ENCODE results near the gene ELOVL5.

Gene ELOVL5

DNA sequence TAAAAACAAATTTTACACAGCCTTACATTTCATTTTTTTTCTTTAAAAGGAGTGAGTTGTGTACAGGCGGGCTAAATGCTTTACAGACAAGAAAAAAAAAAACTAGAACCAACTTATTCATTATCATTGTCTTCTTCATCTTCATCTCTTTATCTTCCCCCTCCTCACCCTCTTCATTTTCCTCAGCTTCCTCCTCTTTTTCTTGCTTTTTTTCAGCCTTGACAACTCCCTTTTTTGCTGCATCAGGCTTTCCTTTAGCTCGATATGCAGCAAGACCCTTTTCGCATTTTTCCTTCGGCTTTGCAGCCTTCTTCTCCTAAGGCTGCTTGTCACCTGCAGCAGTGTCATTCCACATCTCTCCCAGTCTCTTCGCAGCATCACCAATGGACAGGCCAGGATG lies 113.2 kb downstream of the ELOVL5 start:
- H3K9ac ChIP-seq (ENCODE audit: insufficient read length, low read depth), result no peak overlapping the region
- no peaks in the 10 kb centered on the region for H3K9me3 ChIP-seq (ENCODE audit: insufficient read depth, low read length)
- H3K4me3 ChIP-seq (ENCODE audit: insufficient read length, low read depth), result no peak overlapping the region
- no peak for DNase-seq (ENCODE audit: low read depth, low spot score)
- no peaks in the 10 kb centered on the region for H3K36me3 ChIP-seq (ENCODE audit: insufficient read depth, insufficient read length, low read length)
- no peak for TF ChIP-seq ZNF274 (IDR thresholded peaks at IDR 0.05; ENCODE audit: low read depth, low read length)
- no peak for TF ChIP-seq YY1 (IDR thresholded peaks at IDR 0.05; ENCODE audit: insufficient read depth, insufficient read length)
- TF ChIP-seq SUZ12 (IDR thresholded peaks at IDR 0.05; ENCODE audit: extremely low read depth, insufficient read depth, insufficient read length), result no peak
- no peaks in the 10 kb centered on the region for H3K4me1 ChIP-seq (ENCODE audit: insufficient read depth, insufficient read length)
- H3K27me3 ChIP-seq (ENCODE audit: insufficient read depth, insufficient read length), result no peaks in the 10 kb centered on the region

DNA sequence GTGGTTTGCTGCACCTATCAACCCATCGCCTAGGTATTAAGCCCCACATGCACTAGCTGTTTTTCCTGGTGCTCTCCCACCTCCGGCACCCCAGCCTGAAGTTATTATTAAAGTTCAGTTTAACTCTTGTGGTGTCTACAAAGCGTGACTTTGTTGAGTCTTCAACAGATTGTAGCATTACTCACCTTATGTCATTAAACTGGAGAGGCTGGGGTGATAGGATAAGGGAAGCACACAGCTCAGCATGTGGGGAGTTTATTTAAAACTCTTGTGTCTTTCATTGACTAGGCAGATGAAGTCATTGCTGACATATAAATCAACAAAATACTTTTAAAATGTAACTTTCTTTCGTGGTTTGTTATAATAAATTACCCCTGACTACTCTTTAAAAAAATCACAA lies 115.4 kb downstream of the ELOVL5 start:
- no peak overlapping the region for H3K9ac ChIP-seq (ENCODE audit: insufficient read length, low read depth)
- no peaks in the 10 kb centered on the region for H3K36me3 ChIP-seq (ENCODE audit: insufficient read depth, insufficient read length, low read length)
- no peak for DNase-seq (ENCODE audit: low read depth, low spot score)
- no peaks in the 10 kb centered on the region for H3K9me3 ChIP-seq (ENCODE audit: insufficient read depth, low read length)
- H3K4me1 ChIP-seq (ENCODE audit: insufficient read depth, insufficient read length), result no peaks in the 10 kb centered on the region
- no peaks in the 10 kb centered on the region for H3K27me3 ChIP-seq (ENCODE audit: insufficient read depth, insufficient read length)
- no peak overlapping the region for H3K4me3 ChIP-seq (ENCODE audit: insufficient read length, low read depth)
- TF ChIP-seq YY1 (IDR thresholded peaks at IDR 0.05; ENCODE audit: insufficient read depth, insufficient read length) (no peak), SUZ12 (IDR thresholded peaks at IDR 0.05; ENCODE audit: extremely low read depth, insufficient read depth, insufficient read length) (no peak), ZNF274 (IDR thresholded peaks at IDR 0.05; ENCODE audit: low read depth, low read length) (no peak)

DNA sequence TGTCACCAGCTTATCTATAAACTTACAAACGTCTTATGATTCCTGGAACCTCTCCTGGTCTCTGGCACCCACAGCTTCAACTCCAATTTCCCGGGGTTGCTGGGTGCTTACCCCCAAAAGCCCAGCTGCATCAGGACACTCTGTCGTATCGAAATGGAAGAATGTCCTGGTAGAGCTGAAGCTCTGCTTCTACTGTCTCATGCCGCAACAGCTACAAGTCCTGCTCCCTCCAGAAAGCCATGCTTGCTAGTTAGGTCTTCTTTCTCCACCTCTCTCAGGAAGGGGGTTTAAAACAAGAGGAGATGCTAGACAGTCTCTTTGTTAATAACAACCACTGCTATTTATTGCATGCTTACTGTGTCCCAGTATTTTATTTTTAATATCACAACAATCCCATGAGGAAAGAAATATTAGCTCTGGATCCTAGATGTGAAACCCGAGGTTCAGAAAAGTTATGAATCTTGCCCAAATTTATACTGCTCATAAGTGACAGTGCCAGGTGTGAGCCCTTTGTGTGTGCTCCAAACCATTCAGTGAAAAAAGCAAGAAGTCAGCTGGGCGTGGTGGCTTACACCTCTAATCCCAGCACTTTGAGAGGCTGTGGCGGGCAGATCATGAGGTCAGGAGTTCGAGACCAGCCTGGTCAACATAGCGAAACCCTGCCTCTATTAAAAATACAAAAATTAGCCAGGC lies 117.8 kb downstream of the ELOVL5 start:
- H3K27me3 ChIP-seq (ENCODE audit: insufficient read depth, insufficient read length), result no peaks in the 10 kb centered on the region
- DNase-seq (ENCODE audit: low read depth, low spot score), result no peak
- no peaks in the 10 kb centered on the region for H3K4me1 ChIP-seq (ENCODE audit: insufficient read depth, insufficient read length)
- TF ChIP-seq YY1 (IDR thresholded peaks at IDR 0.05; ENCODE audit: insufficient read depth, insufficient read length), result no peak
- TF ChIP-seq ZNF274 (IDR thresholded peaks at IDR 0.05; ENCODE audit: low read depth, low read length), result no peak
- no peak for TF ChIP-seq SUZ12 (IDR thresholded peaks at IDR 0.05; ENCODE audit: extremely low read depth, insufficient read depth, insufficient read length)
- no peaks in the 10 kb centered on the region for H3K36me3 ChIP-seq (ENCODE audit: insufficient read depth, insufficient read length, low read length)
- H3K9ac ChIP-seq (ENCODE audit: insufficient read length, low read depth), result no peak overlapping the region
- no peak overlapping the region for H3K4me3 ChIP-seq (ENCODE audit: insufficient read length, low read depth)
- no peaks in the 10 kb centered on the region for H3K9me3 ChIP-seq (ENCODE audit: insufficient read depth, low read length)

DNA sequence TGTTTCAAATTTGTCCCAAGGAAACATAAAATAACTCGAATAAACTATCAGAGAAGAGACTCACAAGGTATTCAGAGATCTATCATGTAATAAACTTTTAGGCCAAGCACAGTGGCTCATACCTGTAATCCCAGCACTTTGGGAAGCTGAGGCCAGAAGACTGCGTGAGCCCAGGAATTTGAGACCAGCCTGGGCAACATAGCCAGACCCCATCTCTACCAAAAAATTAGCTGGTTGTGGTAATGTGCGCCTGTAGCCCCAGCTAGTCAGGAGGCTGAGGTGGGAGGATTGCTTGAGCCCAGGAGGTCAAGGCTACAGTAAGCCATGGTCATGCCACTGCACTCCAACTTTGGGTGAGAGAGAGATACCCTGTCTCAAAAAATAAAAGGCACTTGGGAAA lies 120.9 kb downstream of the ELOVL5 start:
- no peaks in the 10 kb centered on the region for H3K4me1 ChIP-seq (ENCODE audit: insufficient read depth, insufficient read length)

DNA sequence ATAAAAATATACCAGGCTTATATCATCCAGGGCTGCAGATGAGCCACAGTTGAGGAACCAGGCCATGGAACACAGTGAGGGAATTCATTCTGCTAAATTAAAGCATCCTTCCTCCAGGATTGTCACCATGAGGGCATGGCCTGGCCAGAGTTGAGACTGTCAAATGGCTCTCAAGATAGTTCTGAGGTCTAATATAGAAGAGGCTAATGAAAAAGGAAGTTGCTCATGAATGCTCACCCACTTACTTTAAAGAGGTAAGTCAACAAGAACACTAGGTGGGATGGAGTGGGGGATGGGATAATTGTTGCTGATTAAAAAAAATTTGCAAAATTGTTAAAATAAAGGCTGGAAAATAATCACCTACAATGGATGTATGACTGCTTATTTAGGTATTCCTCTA lies 128.1 kb downstream of the ELOVL5 start:
- Histone ChIP-seq H3K4me3 (ENCODE audit: insufficient read length, low read depth) (no peak overlapping the region), H3K9me3 (ENCODE audit: insufficient read depth, low read length) (no peaks in the 10 kb centered on the region), H3K9ac (ENCODE audit: insufficient read length, low read depth) (no peak overlapping the region), H3K27me3 (ENCODE audit: insufficient read depth, insufficient read length) (no peaks in the 10 kb centered on the region), H3K4me1 (ENCODE audit: insufficient read depth, insufficient read length) (no peaks in the 10 kb centered on the region), H3K36me3 (ENCODE audit: insufficient read depth, insufficient read length, low read length) (no peaks in the 10 kb centered on the region)
- DNase-seq (ENCODE audit: low read depth, low spot score), result no peak
- TF ChIP-seq SUZ12 (IDR thresholded peaks at IDR 0.05; ENCODE audit: extremely low read depth, insufficient read depth, insufficient read length) (no peak), YY1 (IDR thresholded peaks at IDR 0.05; ENCODE audit: insufficient read depth, insufficient read length) (no peak), ZNF274 (IDR thresholded peaks at IDR 0.05; ENCODE audit: low read depth, low read length) (no peak)

More for the DNA sequence above, 120.9 kb downstream of the ELOVL5 start:
- TF ChIP-seq YY1 (IDR thresholded peaks at IDR 0.05; ENCODE audit: insufficient read depth, insufficient read length) (no peak), SUZ12 (IDR thresholded peaks at IDR 0.05; ENCODE audit: extremely low read depth, insufficient read depth, insufficient read length) (no peak), ZNF274 (IDR thresholded peaks at IDR 0.05; ENCODE audit: low read depth, low read length) (no peak)
- no peaks in the 10 kb centered on the region for H3K36me3 ChIP-seq (ENCODE audit: insufficient read depth, insufficient read length, low read length)
- no peak overlapping the region for H3K9ac ChIP-seq (ENCODE audit: insufficient read length, low read depth)
- no peak overlapping the region for H3K4me3 ChIP-seq (ENCODE audit: insufficient read length, low read depth)
- no peaks in the 10 kb centered on the region for H3K9me3 ChIP-seq (ENCODE audit: insufficient read depth, low read length)
- no peak for DNase-seq (ENCODE audit: low read depth, low spot score)
- H3K27me3 ChIP-seq (ENCODE audit: insufficient read depth, insufficient read length), result no peaks in the 10 kb centered on the region
